Activated CD8-positive, alpha-beta memory T cell treated with anti-CD3 and anti-CD28 coated beads for 1 hour (primary cell): ENCODE data around the gene KDM4C.

Experiments used
- DNase-seq, 2 donors: peaks; one replicate each; pipeline ENCODE4 v3.0.0-alpha.2; 2020; ENCODE audit warnings: low read depth in 1 of 2; ENCODE audit errors: extremely low read depth in 1 of 2

Gene KDM4C

DNA sequence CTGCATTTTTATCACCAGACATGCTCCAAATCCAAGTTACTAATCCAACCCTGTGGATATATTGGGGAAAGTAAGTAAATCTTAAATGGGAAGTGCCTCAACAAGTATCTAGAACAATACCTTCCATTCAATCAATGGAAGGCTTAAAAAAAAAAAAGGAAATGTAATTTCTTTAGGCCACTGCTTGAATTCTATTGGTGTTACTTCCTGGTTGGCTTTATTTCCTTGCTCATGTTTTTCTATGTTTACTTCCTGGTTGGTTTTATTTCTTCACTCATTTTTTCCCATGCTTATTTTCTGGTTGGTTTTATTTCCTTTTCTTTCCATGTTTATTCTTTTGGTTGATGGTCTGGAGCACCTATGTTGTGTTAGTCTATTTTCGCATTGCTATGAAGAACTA lies 363.9 kb downstream of the KDM4C start:
- DNase-seq: no peak

DNA sequence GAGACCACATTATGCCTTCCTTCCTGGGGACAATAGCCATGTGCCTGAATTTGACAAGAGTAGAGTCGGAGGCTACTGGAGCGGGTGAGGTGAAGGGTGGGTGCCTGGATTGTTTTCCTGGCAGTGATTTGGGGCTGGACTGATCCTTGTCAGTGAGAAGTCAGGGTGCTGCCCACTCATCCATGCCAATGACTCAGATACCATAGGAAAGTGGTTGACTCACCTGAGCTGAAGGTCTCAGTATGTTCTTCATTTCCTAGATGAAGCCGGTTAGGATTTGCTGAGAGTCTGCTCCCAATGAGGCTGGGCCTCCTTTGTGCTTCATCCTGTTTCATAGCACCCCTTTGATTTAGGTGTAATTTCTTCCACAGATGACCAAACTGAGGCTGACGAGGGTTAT lies 366.0 kb downstream of the KDM4C start:
- DNase-seq: no peak

GRCh38 chr9:7125231-7125630 lies 367.5 kb downstream of the KDM4C start:
- no peak for DNase-seq

DNA sequence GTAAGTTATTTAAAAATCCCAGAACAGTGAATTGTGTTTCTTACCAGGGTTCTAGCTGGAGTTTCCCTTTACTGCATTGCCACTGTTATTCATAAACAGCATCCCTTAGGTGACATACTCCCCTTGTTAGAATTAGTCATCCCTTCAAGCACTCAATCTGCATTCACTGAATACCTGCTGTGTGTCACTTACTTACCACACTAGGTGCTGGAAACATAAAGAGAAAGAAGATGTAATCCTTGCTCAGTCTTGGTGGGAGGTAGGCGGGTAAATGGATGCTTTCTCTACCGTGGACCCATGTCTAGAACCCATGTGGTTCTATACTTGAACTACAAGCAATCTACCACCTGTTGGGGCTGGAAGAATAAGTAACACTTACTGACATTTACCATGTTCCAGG lies 371.6 kb downstream of the KDM4C start:
- DNase-seq: no peak

DNA sequence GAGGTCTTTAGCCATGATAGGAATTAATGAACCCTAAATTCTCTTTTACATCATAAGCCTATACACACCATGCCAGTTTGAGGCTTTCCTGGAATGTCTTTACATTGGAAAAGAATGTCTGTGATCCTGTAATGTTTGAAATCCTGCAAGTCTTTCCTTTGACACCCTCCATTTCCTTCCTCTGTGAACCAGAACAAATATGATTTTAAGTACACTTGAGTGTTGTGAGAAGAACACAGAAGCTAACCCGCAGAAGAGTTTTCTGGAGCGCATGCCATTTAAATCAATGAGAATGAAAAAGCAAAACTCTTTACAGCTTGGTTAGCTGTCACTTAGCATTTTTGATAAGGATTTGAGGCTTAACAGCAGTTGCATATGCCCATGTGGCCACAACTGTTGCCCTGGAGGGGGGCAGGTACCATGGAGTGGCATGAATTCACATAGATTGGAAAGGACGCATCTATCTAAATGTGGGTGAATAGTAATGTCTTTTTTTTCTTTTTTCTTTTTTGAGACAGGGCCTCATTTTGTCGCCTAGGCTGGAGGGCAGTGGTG lies 372.6 kb downstream of the KDM4C start:
- DNase-seq: no peak

DNA sequence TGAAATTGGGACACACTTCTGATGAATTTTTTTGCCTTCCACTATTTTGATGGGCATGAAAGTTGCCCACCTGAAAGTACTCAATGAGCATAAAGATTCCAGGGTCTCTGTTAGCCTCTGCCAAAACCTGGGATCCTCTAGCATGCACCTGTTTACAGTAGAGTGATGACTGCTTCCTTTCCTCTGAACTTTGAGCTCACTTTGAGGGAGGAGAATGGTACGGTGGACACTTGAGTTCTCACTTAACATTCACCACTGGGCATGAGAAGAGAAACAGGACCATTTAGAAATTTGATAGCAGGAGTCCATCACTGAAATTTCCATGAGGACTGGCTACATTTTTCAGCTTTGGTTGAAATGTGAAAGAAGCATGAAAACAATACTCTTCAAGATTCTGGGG lies 374.8 kb downstream of the KDM4C start:
- no peak for DNase-seq

GRCh38 chr9:7135735-7136134 lies 378.0 kb downstream of the KDM4C start:
- DNase-seq: no peak

DNA sequence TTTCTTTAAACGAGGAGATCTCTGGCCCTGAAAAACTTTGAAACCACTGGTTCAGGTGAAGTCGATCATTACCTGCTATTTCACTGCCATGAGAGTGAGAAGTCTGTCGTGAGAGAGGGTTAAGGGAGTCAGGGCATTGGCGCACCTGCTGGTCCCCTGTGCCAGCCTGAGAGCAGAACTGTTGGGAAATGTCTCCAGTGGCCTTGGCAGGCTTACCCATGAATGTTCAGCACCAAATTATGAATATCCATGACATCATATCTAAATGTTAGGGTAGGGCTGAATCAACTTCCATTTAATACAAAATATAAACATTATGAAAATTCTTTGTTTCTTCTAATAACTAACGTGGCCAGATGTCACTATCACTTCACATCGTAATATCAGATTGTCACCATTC lies 379.3 kb downstream of the KDM4C start:
- no peak for DNase-seq

- no peak for DNase-seq
Measured at GRCh38 chr9:7137571-7137970, 379.8 kb downstream of the KDM4C start.

DNA sequence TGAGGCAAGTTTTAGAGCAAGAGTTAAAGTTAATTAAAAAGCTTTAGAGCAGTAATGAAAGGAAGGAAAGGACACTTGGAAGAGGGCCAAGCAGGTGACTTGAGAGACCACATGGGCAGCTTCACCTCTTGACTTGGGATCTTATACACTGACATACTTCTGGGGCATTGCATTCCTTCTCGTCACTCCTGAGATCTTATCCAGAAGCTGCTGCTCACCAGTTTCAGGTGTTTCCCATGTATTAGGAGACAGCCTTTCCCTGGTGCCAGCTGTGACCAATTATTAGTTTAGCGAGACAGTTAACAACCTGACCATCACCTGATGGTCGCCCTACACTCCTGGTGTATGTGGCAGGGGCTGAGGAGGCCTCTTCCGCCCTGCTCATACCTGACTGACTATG lies 382.1 kb downstream of the KDM4C start:
- no peak for DNase-seq

DNA sequence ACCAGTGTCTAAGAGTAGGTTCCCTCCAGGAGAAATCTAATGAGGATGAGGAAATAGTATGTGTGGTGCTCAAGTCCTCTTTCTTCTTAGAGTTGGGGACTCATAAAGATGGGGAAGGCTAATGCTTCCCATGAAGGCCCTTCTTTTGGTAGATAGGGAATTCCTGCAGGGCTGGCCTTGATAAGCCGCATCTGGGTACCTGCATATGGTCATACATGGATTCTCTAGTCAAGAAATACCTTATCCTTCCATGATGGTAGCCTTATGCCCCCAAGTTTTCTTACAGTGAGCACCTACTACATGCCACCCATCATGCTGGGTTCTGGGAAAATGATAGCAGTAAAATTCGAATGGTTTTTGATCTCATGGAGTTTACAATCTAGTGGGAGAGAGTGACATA lies 382.6 kb downstream of the KDM4C start:
- no peak for DNase-seq

- DNase-seq: no peak
Measured at GRCh38 chr9:7143645-7144200, 385.9 kb downstream of the KDM4C start.

GRCh38 chr9:7144265-7145046 lies 386.7 kb downstream of the KDM4C start:
- DNase-seq: no peak

GRCh38 chr9:7145361-7146069 lies 387.7 kb downstream of the KDM4C start:
- DNase-seq: no peak

DNA sequence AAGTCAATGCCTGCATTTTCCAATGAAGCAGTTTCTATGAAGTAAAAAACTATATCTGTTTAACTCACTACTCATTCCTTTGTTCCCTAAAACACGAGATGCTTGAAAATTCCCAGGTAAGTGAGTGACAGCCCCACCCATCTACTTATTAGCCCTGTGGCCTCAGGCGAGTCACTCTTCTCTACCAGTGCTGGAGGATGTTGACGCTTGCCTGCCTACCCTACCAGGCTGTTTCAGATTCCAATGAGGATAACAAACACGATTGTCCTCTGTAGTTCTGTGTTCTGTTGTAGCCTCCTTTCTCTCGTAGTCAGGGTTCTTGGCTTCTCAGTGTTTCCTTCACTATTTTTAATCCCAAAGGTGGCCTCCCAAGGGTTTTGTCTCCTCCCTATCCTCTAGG lies 388.8 kb downstream of the KDM4C start:
- no peak for DNase-seq

DNA sequence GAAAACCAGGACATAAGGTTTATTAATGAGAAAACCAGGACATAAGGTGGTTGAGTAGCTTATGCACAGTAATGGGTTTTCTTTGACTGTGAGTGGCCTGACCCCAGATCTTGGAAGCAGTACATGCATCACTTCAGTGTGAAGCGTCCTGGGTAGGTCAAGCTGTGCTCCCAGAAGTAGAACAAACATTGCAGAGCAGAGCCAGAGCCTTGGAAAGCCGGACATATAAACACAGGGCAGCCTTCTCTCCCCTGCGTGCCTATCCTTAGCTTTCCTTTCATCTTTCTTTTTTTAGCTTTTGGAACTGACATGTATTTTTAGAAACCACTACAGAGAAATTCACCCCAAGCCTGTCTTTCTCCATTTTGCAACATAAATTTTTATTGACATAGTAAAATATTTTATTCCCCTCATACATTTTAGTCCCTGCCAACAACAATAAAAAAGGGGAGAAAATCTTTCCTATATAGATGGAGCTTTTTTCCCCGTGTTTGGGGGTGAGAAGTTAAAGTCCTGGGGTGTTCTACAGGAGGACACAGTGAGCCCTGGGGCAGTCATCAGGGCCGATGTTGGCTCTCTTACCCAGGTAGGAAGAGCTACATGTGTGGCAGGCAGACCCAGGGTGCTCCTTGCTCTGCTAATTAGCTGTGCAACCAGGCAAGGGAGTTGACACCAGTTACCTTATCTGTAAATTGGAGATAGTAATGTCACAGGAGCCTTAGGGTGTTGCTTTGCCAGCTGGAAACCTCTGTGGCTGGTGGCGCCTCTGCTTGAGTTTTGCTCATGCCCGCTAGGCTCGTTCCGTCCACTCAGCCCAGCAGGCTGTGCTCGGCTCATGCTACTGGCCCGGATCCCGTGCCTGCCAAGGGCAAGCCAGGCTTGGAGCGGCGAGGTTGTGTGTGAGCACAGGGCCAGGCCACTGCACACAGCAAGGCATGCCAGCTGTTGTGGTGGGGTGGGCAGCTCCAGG lies 389.6 kb downstream of the KDM4C start:
- no peak for DNase-seq

GRCh38 chr9:7148243-7148765 lies 390.5 kb downstream of the KDM4C start:
- DNase-seq: no peak

DNA sequence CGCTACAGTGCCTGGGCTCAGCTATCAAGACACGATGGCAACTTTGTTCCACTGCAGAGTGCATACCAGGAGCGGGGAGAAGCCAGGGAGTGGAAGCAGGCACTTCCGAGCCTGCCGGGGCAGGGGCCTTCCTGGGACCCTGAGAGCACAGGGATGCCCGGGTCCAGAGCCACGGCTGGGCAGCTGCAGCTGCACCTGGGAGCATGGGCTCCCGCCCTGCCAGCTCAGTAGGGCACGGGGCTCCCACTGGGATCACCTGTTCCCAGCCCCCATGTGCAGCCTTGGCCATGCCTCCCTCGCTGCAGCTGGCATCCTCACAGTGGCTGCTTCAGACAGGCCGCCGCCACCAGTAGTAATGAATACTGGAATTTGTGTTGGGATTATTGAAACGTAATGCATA lies 391.5 kb downstream of the KDM4C start:
- DNase-seq: no peak

DNA sequence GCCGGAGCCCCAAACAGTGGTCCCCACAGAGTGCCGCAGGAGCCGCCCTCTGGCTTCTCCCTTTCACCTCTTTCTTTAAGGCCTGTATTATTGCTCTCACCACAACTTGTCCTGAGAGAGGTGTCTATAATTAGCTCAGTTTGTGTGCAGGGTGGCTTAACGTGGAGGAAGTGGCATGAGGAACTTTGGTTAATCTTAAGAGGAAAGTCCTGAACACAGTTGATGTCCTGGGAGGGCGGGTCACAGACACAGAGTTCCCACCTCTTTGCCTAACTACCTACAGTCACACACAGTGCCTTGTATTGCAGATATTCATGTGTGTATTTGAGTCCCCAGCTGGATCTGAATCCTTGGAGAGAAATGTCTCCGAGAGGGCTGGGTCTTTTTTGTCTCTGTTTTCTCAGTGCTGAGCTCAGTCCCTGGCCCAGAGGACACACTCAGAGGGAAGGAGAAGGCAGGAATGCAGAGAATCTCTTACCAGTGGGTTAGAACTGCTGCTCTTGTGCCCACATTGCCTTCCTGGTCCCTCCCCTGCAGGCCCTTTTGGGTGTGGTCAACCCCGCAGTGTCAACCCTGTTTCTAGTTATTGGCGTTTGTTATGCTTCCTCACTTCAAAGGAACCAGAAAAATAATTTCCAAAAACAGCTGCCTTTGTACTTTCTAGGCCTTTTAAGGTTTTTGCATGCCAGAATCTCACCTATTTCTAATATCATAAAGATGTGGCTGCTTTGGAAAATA lies 392.5 kb downstream of the KDM4C start:
- DNase-seq: no peak

DNA sequence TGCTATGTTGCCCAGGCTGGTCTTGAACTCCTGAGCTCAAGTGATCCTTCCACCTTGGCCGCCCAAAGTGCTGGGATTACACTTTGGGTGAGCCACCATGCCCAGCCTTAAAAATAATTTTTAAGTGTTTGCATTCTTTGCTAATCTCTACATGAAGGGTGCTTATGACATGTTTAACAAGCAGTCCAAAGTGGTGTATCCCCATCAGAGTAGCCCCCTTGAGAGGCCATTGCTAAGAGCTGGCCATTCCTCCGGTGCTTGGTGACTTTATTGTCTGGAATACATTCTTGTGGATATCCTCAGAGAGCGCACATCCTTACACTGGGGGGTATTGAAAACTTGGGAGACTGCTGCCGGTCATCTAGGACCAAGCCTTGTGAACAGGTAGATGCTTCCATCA lies 395.4 kb downstream of the KDM4C start:
- no peak for DNase-seq
